ENCODE measurements around the gene RNF217.

DNA sequence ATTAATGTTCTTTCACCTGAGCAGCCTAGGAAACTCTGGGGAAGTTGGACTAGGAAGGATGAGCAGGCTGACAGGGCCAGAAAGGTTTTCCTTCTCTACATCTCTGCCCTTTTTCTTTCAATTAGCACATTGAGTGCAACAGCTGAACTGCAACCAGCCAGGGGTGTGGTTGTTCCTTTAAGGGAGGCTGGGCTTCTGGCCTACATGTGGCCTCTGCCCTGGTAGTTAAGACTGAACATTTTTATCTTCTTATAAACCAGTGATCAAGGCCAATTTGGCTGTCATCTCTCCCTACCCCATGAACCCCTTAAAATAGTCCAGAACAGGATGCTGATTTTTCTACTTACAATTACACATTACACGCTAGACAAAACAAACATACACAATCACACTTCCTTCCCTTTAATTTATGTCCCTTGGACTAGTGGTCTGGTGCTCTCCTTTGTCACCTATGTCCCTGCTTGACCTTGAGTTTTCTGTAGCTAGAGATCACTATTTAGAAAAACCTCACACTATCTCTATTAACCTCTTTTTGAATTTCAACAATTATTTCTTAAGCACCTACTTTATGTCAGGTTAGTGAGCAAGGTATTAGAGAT is 60.3 kb downstream of the RNF217 start:
- TF ChIP-seq, protein P1, sequence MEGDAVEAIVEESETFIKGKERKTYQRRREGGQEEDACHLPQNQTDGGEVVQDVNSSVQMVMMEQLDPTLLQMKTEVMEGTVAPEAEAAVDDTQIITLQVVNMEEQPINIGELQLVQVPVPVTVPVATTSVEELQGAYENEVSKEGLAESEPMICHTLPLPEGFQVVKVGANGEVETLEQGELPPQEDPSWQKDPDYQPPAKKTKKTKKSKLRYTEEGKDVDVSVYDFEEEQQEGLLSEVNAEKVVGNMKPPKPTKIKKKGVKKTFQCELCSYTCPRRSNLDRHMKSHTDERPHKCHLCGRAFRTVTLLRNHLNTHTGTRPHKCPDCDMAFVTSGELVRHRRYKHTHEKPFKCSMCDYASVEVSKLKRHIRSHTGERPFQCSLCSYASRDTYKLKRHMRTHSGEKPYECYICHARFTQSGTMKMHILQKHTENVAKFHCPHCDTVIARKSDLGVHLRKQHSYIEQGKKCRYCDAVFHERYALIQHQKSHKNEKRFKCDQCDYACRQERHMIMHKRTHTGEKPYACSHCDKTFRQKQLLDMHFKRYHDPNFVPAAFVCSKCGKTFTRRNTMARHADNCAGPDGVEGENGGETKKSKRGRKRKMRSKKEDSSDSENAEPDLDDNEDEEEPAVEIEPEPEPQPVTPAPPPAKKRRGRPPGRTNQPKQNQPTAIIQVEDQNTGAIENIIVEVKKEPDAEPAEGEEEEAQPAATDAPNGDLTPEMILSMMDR (conservative IDR thresholded peaks at IDR 0.05; ENCODE audit: low read length): no peak
- TF ChIP-seq EZH2phosphoT487 (IDR thresholded peaks at IDR 0.05; ENCODE audit: borderline replicate concordance): no peak

Data from Loucy (cell line).